Measurements from ENCODE around the gene P2RY12. TPM values are rescaled to one million over a fixed set of nuclear protein-coding genes. Genes with fewer than 3 reads are reported as not detected.
A peak's percentile ranks its signal among the peaks of the same experiment; 100 is the strongest.

The P2RY12 gene
- total and polyA plus RNA-seq, 4 donors: 0.16 to 3.0 (median 1.2) TPM

DNA sequence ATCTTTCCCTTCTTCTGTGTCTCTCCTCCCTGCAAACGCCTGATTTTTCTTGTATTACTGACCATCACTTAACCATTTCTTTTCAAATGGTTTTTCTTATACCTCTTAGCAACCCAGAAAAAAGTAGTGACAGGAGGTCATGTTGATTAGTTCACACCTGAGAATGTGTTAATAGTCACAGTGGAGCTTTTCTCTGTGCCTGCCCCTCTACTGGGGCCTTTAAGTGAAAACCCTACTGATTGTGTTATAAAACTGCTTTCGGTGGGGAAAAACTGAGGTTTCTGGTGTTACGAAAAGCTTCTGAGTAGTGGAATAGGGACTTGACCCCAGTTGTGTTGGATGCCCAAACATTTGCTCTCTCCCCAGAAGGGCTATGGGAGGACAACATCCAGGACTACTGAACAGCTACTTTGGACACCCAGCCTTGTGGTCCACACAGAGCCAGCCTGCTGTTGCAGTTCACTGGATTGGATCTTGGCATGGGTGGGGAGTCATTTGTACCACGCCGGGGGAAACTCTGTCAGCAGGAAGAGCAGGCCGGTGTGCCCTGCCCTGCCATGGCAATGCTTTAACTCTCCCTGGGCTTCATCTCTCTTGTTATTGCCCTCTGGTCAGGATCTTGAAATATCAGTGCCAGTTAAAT lies 78.3 kb downstream of the P2RY12 start:
- no peak overlapping the region for H3K27ac ChIP-seq (ENCODE audit: low read depth in 1 of 2, low read length in 1 of 2)

DNA sequence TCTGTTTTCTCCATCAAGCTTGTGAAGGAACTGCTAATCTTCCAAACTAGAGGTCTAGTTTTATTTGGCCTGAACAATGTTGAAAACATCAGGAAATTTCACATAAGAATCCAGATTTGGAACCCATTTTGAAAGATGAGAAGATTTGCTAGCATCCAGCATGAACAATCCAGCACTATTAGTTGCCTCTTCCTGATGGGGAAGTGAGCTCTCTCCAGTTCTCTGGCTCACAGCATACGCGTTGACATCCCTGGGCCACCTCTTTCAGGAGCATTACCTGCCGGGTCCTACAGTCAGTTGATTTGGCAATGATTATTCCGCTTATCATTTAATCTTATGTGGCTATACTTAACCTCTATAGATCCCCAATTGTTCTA lies 78.8 kb downstream of the P2RY12 start:
- peaks cover 0 to 4% (median 0%) of the 10 kb centered on the region in 5 donors for H3K4me1 ChIP-seq (ENCODE audit: control insufficient read depth in 5 of 5, insufficient read depth in 5 of 5, low read length in 5 of 5)
- H3K36me3 ChIP-seq (ENCODE audit: control insufficient read depth in 4 of 4, insufficient read depth in 4 of 4, low read length in 4 of 4): no peaks in the 10 kb centered on the region
- no peaks in the 10 kb centered on the region for H3K27me3 ChIP-seq (ENCODE audit: control insufficient read depth in 3 of 3, insufficient read depth in 3 of 3, low read length in 2 of 3)
- no peak overlapping the region for H3K9ac ChIP-seq (ENCODE audit: insufficient read depth in 1 of 2, low read length in 2 of 2)
- WGBS, 2 donors: 88 to 89% methylated on average over 4 of the region's 4 CpGs
- no peaks in the 10 kb centered on the region for H3K9me3 ChIP-seq (ENCODE audit: control insufficient read depth in 4 of 4, insufficient read depth in 3 of 4, low read length in 3 of 4)
- H3K27ac ChIP-seq (ENCODE audit: low read depth in 1 of 2, low read length in 1 of 2): no peak overlapping the region
- TF ChIP-seq, protein P1, sequence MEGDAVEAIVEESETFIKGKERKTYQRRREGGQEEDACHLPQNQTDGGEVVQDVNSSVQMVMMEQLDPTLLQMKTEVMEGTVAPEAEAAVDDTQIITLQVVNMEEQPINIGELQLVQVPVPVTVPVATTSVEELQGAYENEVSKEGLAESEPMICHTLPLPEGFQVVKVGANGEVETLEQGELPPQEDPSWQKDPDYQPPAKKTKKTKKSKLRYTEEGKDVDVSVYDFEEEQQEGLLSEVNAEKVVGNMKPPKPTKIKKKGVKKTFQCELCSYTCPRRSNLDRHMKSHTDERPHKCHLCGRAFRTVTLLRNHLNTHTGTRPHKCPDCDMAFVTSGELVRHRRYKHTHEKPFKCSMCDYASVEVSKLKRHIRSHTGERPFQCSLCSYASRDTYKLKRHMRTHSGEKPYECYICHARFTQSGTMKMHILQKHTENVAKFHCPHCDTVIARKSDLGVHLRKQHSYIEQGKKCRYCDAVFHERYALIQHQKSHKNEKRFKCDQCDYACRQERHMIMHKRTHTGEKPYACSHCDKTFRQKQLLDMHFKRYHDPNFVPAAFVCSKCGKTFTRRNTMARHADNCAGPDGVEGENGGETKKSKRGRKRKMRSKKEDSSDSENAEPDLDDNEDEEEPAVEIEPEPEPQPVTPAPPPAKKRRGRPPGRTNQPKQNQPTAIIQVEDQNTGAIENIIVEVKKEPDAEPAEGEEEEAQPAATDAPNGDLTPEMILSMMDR (IDR thresholded peaks at IDR 0.05; ENCODE audit: control extremely low read depth, extremely low read depth): no peak
- no peak for ATAC-seq (ENCODE audit: insufficient read depth, low FRiP score)
- H3K4me3 ChIP-seq: no peak overlapping the region
- DNase-seq: no peak

More for the DNA sequence above, 78.3 kb downstream of the P2RY12 start:
- Histone ChIP-seq H3K36me3 (ENCODE audit: control insufficient read depth in 4 of 4, insufficient read depth in 4 of 4, low read length in 4 of 4) (no peaks in the 10 kb centered on the region), H3K27me3 (ENCODE audit: control insufficient read depth in 3 of 3, insufficient read depth in 3 of 3, low read length in 2 of 3) (no peaks in the 10 kb centered on the region), H3K4me1 (ENCODE audit: control insufficient read depth in 5 of 5, insufficient read depth in 5 of 5, low read length in 5 of 5) (peaks cover 0 to 4% (median 0%) of the 10 kb centered on the region in 5 donors), H3K4me3 (no peak overlapping the region), H3K9me3 (ENCODE audit: control insufficient read depth in 4 of 4, insufficient read depth in 3 of 4, low read length in 3 of 4) (no peaks in the 10 kb centered on the region), H3K9ac (ENCODE audit: insufficient read depth in 1 of 2, low read length in 2 of 2) (no peak overlapping the region)
- DNase-seq: no peak
- TF ChIP-seq, protein P1 (IDR thresholded peaks at IDR 0.05; ENCODE audit: control extremely low read depth, extremely low read depth): no peak
- ATAC-seq (ENCODE audit: insufficient read depth, low FRiP score): no peak
- WGBS, 2 donors: 90 to 92% methylated on average over 6 of the region's 6 CpGs

DNA sequence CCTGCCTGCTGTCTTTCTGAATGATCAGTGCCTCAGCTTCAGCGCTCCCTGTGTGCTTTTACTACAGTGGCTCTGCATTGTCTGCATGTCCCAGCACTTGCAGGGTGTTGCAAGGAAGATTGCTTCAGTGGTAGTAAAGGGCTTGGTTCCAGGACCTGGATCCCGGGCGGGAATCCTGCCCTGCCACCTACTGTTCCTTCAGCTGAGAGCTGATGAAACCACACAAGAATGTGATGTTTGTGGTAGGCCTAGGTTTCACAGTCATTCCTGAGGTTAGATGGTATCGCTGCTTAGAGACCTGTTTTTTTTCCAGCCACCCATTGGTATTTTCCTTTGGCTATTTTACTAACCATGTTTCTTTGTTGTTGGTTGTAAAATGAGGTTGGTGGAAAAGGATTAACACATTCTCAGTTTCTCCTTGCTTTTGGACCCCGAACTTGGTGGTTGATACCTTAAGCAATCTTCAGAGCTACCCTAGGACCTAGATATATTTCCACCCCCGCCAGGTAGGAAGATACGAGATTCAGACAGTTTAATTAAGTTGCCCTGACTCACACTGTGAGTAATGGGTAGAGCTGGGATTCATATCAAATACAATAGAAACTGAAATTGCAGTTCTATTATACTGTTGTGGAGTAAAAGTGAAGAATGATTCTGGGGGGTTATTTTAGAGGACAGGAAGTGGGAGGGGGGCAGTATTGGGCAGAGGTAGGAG lies 79.3 kb downstream of the P2RY12 start:
- H3K36me3 ChIP-seq (ENCODE audit: control insufficient read depth in 4 of 4, insufficient read depth in 4 of 4, low read length in 4 of 4): no peaks in the 10 kb centered on the region
- H3K4me3 ChIP-seq: no peak overlapping the region
- H3K9me3 ChIP-seq (ENCODE audit: control insufficient read depth in 4 of 4, insufficient read depth in 3 of 4, low read length in 3 of 4): no peaks in the 10 kb centered on the region
- H3K9ac ChIP-seq (ENCODE audit: insufficient read depth in 1 of 2, low read length in 2 of 2): no peak overlapping the region
- no peak overlapping the region for H3K27ac ChIP-seq (ENCODE audit: low read depth in 1 of 2, low read length in 1 of 2)
- TF ChIP-seq, protein P1 (IDR thresholded peaks at IDR 0.05; ENCODE audit: control extremely low read depth, extremely low read depth): no peak
- no peaks in the 10 kb centered on the region for H3K27me3 ChIP-seq (ENCODE audit: control insufficient read depth in 3 of 3, insufficient read depth in 3 of 3, low read length in 2 of 3)
- peaks cover 0 to 4% (median 0%) of the 10 kb centered on the region in 5 donors for H3K4me1 ChIP-seq (ENCODE audit: control insufficient read depth in 5 of 5, insufficient read depth in 5 of 5, low read length in 5 of 5)
- WGBS, 2 donors: 66 to 67% methylated on average over 7 of the region's 7 CpGs
- ATAC-seq (ENCODE audit: insufficient read depth, low FRiP score) (peak; percentile 85), DNase-seq (peak; percentile 36 to 69 (median 46))

All from lung (tissue), 12 donors.